Coronary artery (tissue), 2 donors: ENCODE results near the gene COL20A1.
A peak's percentile ranks its signal among the peaks of the same experiment; 100 is the strongest.

Source experiments
- DNase-seq: peaks from one replicate; pipeline ENCODE4 v3.0.0-alpha.2; 2017; ENCODE audit warnings: low spot score
- H3K27ac ChIP-seq, 2 donors: fragments of 200-600 bp; sonication (generic); one replicate each; pipeline ENCODE4 v1.5.1; 2016 to 2019
- H3K4me3 ChIP-seq: fragments of 200-600 bp; sonication (generic); 2 replicates; pipeline ENCODE4 v1.5.1; 2016; ENCODE audit warnings: mild to moderate bottlenecking, moderate library complexity
- TF ChIP-seq, protein P1 (sequence below): fragments of 200-600 bp; sonication (generic); IDR thresholded peaks from one replicate; pipeline ENCODE4 v1.5.1; 2019; ENCODE audit warnings: antibody characterized with exemption

COL20A1 gene

DNA sequence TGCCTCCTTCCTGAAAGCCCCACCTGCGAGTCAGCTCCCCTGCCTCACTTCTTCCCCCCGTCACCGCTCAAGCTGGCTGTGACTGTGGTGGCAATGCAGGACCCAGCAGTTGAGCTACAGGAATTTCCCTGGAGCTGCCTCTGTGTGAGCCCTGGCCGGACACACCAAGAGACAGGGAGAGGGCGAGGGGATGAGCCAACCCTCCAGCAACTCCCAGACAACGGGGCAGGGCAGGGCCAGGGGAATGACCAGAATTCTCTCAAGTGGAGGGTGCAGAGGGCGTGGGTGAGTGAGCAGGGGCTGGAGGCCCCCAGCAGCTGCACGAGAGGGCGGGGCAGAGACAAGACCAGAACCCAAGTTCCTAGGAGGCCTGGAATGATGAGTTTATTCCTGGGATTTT is 25.3 kb upstream of the COL20A1 start:
- H3K27ac ChIP-seq = no peak overlapping the region
- H3K4me3 ChIP-seq = no peak overlapping the region
- DNase-seq = no peak
- TF ChIP-seq, protein P1, sequence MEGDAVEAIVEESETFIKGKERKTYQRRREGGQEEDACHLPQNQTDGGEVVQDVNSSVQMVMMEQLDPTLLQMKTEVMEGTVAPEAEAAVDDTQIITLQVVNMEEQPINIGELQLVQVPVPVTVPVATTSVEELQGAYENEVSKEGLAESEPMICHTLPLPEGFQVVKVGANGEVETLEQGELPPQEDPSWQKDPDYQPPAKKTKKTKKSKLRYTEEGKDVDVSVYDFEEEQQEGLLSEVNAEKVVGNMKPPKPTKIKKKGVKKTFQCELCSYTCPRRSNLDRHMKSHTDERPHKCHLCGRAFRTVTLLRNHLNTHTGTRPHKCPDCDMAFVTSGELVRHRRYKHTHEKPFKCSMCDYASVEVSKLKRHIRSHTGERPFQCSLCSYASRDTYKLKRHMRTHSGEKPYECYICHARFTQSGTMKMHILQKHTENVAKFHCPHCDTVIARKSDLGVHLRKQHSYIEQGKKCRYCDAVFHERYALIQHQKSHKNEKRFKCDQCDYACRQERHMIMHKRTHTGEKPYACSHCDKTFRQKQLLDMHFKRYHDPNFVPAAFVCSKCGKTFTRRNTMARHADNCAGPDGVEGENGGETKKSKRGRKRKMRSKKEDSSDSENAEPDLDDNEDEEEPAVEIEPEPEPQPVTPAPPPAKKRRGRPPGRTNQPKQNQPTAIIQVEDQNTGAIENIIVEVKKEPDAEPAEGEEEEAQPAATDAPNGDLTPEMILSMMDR = no peak

DNA sequence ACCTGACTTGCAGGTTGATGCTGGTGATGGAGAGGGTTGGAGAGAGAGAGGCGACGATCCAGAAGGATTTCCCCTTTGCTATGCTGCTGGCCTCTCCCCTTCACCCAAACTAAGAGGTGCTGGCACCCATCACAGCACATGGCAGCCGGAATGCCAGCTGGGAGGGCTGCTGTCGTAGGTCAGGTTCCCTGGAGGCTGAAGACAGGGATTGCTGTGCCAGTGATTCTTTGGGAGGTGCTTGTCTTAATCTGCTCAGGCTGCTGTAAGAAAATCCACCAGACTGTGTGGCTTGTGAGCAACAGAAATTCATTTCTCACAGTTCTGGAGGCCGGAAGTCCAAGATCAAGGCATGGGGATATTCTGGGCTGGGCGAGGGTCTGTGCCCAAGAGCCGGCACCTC is 24.7 kb upstream of the COL20A1 start:
- no peak for DNase-seq

DNA sequence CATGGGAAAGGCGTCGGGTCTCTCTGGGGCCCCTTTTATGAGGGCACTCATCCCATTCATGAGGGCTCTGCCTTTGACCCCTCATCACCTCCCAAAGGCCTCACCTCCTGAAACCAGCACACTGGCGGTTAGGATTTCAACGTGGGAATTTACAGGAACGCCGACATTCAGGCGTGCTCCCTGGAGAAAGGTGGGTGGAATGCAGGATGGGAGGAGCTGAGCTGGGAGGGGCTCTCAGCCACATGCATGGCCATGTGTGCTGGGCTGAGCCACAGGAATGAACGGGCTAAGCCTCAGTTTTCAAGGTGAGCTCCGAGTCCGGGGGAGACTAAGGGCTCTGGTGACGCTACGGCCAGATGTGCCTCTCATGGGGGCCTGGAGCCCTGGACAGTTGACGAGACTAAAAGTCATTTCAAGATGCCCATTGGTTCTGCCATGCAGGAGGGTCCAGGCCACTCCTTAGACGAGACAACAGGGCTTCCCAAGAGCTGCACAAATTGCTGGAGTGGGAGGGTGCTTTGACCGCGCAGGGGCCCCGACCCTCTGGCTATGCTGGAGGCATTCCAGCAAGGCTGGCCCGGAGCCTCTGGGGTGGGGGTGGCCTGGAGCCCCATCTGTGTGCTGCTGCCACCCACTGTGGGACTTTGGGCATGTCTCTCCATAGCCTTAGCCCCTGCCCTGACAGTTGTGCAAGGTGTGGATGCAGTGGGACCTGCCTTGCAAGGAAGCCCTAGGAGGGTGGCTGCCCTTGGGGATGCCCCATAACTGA is 24.1 kb upstream of the COL20A1 start:
- no peak for DNase-seq
- no peak overlapping the region for H3K27ac ChIP-seq
- TF ChIP-seq, protein P1 = no peak
- H3K4me3 ChIP-seq = no peak overlapping the region

More for the DNA sequence above, 24.7 kb upstream of the COL20A1 start:
- Histone ChIP-seq H3K27ac (no peak overlapping the region), H3K4me3 (no peak overlapping the region)
- TF ChIP-seq, protein P1 = no peak

GRCh38 chr20:63269724-63270123 is 23.3 kb upstream of the COL20A1 start:
- no peak overlapping the region for H3K4me3 ChIP-seq
- no peak overlapping the region for H3K27ac ChIP-seq
- TF ChIP-seq, protein P1 = no peak
- DNase-seq = no peak

- TF ChIP-seq, protein P1 = no peak
- H3K27ac ChIP-seq = no peak overlapping the region
- no peak overlapping the region for H3K4me3 ChIP-seq
- DNase-seq = no peak
Observed at GRCh38 chr20:63270606-63271325, 22.2 kb upstream of the COL20A1 start.

GRCh38 chr20:63272105-63273058 is 20.6 kb upstream of the COL20A1 start, which contains the start of gene ARFGAP1:
Gene ARFGAP1 (plus strand): TSS chr20:63272813. CDS start chr20:63275581, 2,768 bp downstream.
- peak; percentile 88 for DNase-seq

More at GRCh38 chr20:63272105-63273058, 20.6 kb upstream of the COL20A1 start, which contains the start of gene ARFGAP1:
- Histone ChIP-seq H3K27ac (peak within 1 kb of the TSS; percentile 76 to 81), H3K4me3 (peak within 1 kb of the TSS; percentile 98)
- TF ChIP-seq, protein P1 = no peak
